ENCODE data around the gene TBC1D2B.

TBC1D2B gene

GRCh38 chr15:78088773-78089080 lies 11.2 kb upstream of the TBC1D2B start:
- no peaks in the 10 kb centered on the region for H3K9me3 ChIP-seq (ENCODE audit: control insufficient read depth, insufficient read depth, low read depth, low read length)
- H3K27ac ChIP-seq (ENCODE audit: extremely low read depth, low read depth, low read length): no peak overlapping the region
- no peaks in the 10 kb centered on the region for H3K4me1 ChIP-seq (ENCODE audit: control insufficient read depth, insufficient read depth, low read length)
- H3K4me3 ChIP-seq (ENCODE audit: low read depth, low read length): no peak overlapping the region
- CTCF ChIA-PET: interaction anchor here (0.5 to 1.1 kb wide), 2 partner anchors 19 to 79 kb away, joined by 3 to 5 read pairs; no protein-coding TSS in a partner anchor
- POLR2A ChIA-PET: interaction anchor here (0.5 kb wide), 2 partner anchors 10 to 476 kb away, joined by 3 to 6 read pairs; no protein-coding TSS in a partner anchor
- TF ChIP-seq SP2 (tag by site-specific recombination; IDR thresholded peaks at IDR 0.05): no peak
- TF ChIP-seq GLI4 (tag by site-specific recombination; IDR thresholded peaks at IDR 0.05): no peak
- TF ChIP-seq INSM2 (tag by site-specific recombination; IDR thresholded peaks at IDR 0.05): no peak
- TF ChIP-seq ZNF791 (tag by site-specific recombination; IDR thresholded peaks at IDR 0.05): no peak
- TF ChIP-seq ZNF335 (tag by site-specific recombination; conservative IDR thresholded peaks at IDR 0.05): no peak
- TF ChIP-seq ZBTB17 (tag by site-specific recombination; IDR thresholded peaks at IDR 0.05): no peak
- no peak for TF ChIP-seq ZNF747 (tag by site-specific recombination; IDR thresholded peaks at IDR 0.05)
- no peak for TF ChIP-seq ZNF280D (tag by site-specific recombination; IDR thresholded peaks at IDR 0.05)
- TF ChIP-seq ZNF501 (tag by site-specific recombination; IDR thresholded peaks at IDR 0.05): no peak
- no peak for TF ChIP-seq ZNF626 (tag by site-specific recombination; IDR thresholded peaks at IDR 0.05)
- no peak for TF ChIP-seq ZNF639 (tag by site-specific recombination; IDR thresholded peaks at IDR 0.05)
- no peak for TF ChIP-seq ZNF169 (tag by site-specific recombination; IDR thresholded peaks at IDR 0.05)
- no peak for TF ChIP-seq ZNF596 (tag by site-specific recombination; IDR thresholded peaks at IDR 0.05)
- TF ChIP-seq KLF9 (tag by site-specific recombination; IDR thresholded peaks at IDR 0.05; ENCODE audit: low read depth): no peak
- TF ChIP-seq ZNF692 (tag by site-specific recombination; IDR thresholded peaks at IDR 0.05): no peak
- H3K36me3 ChIP-seq (ENCODE audit: control insufficient read depth in 2 of 2, insufficient read depth in 1 of 2, low read length in 2 of 2): no peaks in the 10 kb centered on the region

GRCh38 chr15:78087951-78088772 lies 10.7 kb upstream of the TBC1D2B start:
- Histone ChIP-seq H3K27ac (ENCODE audit: extremely low read depth, low read depth, low read length) (no peak overlapping the region), H3K36me3 (ENCODE audit: control insufficient read depth in 2 of 2, insufficient read depth in 1 of 2, low read length in 2 of 2) (no peaks in the 10 kb centered on the region), H3K4me1 (ENCODE audit: control insufficient read depth, insufficient read depth, low read length) (no peaks in the 10 kb centered on the region), H3K4me3 (ENCODE audit: low read depth, low read length) (no peak overlapping the region), H3K9me3 (ENCODE audit: control insufficient read depth, insufficient read depth, low read depth, low read length) (no peaks in the 10 kb centered on the region)
- ChIA-PET POLR2A (interaction anchor here (0.5 kb wide), 2 partner anchors 9 to 477 kb away, joined by 3 to 6 read pairs; no protein-coding TSS in a partner anchor), CTCF (interaction anchor here (0.5 to 1.1 kb wide), 3 partner anchors 20 to 129 kb away, joined by 3 to 5 read pairs (median 3); no protein-coding TSS in a partner anchor)
- no peak for TF ChIP-seq GFI1B (tag by site-specific recombination; IDR thresholded peaks at IDR 0.05)
- TF ChIP-seq ZNF202 (tag by site-specific recombination; IDR thresholded peaks at IDR 0.05; ENCODE audit: borderline replicate concordance): no peak
- no peak for TF ChIP-seq KLF9 (tag by site-specific recombination; IDR thresholded peaks at IDR 0.05; ENCODE audit: low read depth)
- no peak for TF ChIP-seq PRDM1 (tag by site-specific recombination; IDR thresholded peaks at IDR 0.05)
- no peak for TF ChIP-seq ZNF18 (tag by site-specific recombination; IDR thresholded peaks at IDR 0.05)
- no peak for TF ChIP-seq IKZF3 (tag by site-specific recombination; IDR thresholded peaks at IDR 0.05)
- TF ChIP-seq ZNF157 (tag by site-specific recombination; IDR thresholded peaks at IDR 0.05): no peak
- TF ChIP-seq ZNF600 (tag by site-specific recombination; IDR thresholded peaks at IDR 0.05): no peak
- TF ChIP-seq ZNF184 (tag by site-specific recombination; IDR thresholded peaks at IDR 0.05): no peak
- no peak for TF ChIP-seq PRDM6 (tag by site-specific recombination; IDR thresholded peaks at IDR 0.05)

Measured in HEK293 (cell line).